ENCODE results near the gene RNF111.

- TF ChIP-seq POLR2AphosphoS5 (IDR thresholded peaks at IDR 0.05; ENCODE audit: borderline replicate concordance, low read depth, low read length) (no peak), EZH2 (IDR thresholded peaks at IDR 0.05) (no peak), FOXP2 (optimal IDR thresholded peaks at IDR 0.05; ENCODE audit: control extremely low read depth, extremely low read length, insufficient read depth) (no peak)
Observed at GRCh38 chr15:59035201-59035600, 47.7 kb downstream of the RNF111 start.
